Right lobe of liver (tissue), 6 donors: ENCODE measurements around the gene RPP14. TPM values are rescaled to one million over a fixed set of nuclear protein-coding genes. Genes with fewer than 3 reads are reported as not detected.
"Not testable (repeated sequence)": the region's sequence is repeated elsewhere in the genome, so short reads cannot be mapped to it uniquely, and the experiment has no call there.

Experiments
- ATAC-seq, 4 donors: fragments of 200-7000 bp; cut with Tn5 transposase; one replicate each; pipeline ENCODE4 v1.9.1; 2020; ENCODE audit warnings: mild to moderate bottlenecking in 4 of 4, moderate library complexity in 4 of 4
- DNase-seq, 3 donors: peaks; one replicate each; pipeline ENCODE4 v3.0.0-alpha.2; 2020
- H3K27ac ChIP-seq, 3 donors: fragments of 200-600 bp; one replicate each; pipeline ENCODE4 v1.8.0; 2022
- H3K27me3 ChIP-seq, 2 donors: fragments of 200-600 bp; one replicate each; pipeline ENCODE4 v1.8.0; 2022
- H3K36me3 ChIP-seq, 4 donors: fragments of 200-600 bp; sonication (generic) in 1 of 4; one replicate each; pipeline versions ENCODE4 v1.5.1 to v1.8.0; 2017 to 2022; ENCODE audit warnings: control low read depth in 1 of 4
- H3K4me1 ChIP-seq, 4 donors: fragments of 200-600 bp; sonication (generic) in 1 of 4; one replicate each; pipeline versions ENCODE4 v1.5.1 to v1.8.0; 2017 to 2022; ENCODE audit warnings: control low read depth in 1 of 4
- H3K4me3 ChIP-seq, 3 donors: fragments of 200-600 bp; one replicate each; pipeline ENCODE4 v1.8.0; 2022
- H3K9me3 ChIP-seq, 4 donors: fragments of 200-600 bp; sonication (generic) in 1 of 4; one replicate each; pipeline versions ENCODE4 v1.5.1 to v1.8.0; 2017 to 2022; ENCODE audit warnings: control low read depth in 1 of 4
- CTCF ChIP-seq, 4 donors: fragments of 200-600 bp in 3 of 4; fragments of 450-650 bp in 1 of 4; IDR thresholded peaks; one replicate each; pipeline versions ENCODE4 v1.5.1 to v1.8.0; 2016 to 2022; ENCODE audit warnings: antibody characterized with exemption in 4 of 4, mild to moderate bottlenecking in 2 of 4
- POLR2A ChIP-seq: fragments of 450-650 bp; IDR thresholded peaks from one replicate; pipeline ENCODE4 v1.6.1; 2017; ENCODE audit warnings: antibody characterized with exemption, mild to moderate bottlenecking
- WGBS: methylation state at CpG from one replicate; pipeline ENCODE4 v1.1.6; 2018; ENCODE audit warnings: low coverage, low lambda C conversion rate; ENCODE audit not compliant: insufficient coverage; ENCODE audit errors: missing lambda C conversion rate; 5-methylcytosine and 5-hydroxymethylcytosine counted together
- intact Hi-C, 2 donors: fragments of 100-400 bp; cut with DNase I; formaldehyde crosslinking; loops; one replicate each; pipeline versions ENCODE4 v1.11.2 to v1.14.1; 2022
- total RNA-seq, 6 experiments: library from RNA; depleted of rRNA in 2 of 6; stranded (reverse); fragments of >200 nt in 2 of 6; fragmentation: NEBNext Ultra II Directional in 3 of 6; extraction: Animal tissue kit (Norgen Biotek cat#: 25700) in 3 of 6; gene quantifications; one replicate each; pipeline versions ENCODE4 v1.1.0 to v1.2.4, GENCODE V29; 2016 to 2023
- donor health status: DM: no; HTN: yes; CAD: no.
- donor health status: DM: no; HTN: no; CAD: no.
- donor health status: DM: no; HTN: no; CAD: no.
- donor health status: DM: no; HTN: yes; CAD: no.
- donor health status: DM: no; HTN: yes; CAD: no.

The RPP14 gene
- total RNA-seq, 6 experiments from 2014 or later = 7.9 to 12.6 (median 10.6) TPM

- intact Hi-C loops = no loop called here
- H3K4me1 ChIP-seq = peaks cover 0 to 21% (median 8%) of the 10 kb centered on the region in 4 donors
Observed at GRCh38 chr3:58336135-58336882, 30.3 kb downstream of the RPP14 start.

DNA sequence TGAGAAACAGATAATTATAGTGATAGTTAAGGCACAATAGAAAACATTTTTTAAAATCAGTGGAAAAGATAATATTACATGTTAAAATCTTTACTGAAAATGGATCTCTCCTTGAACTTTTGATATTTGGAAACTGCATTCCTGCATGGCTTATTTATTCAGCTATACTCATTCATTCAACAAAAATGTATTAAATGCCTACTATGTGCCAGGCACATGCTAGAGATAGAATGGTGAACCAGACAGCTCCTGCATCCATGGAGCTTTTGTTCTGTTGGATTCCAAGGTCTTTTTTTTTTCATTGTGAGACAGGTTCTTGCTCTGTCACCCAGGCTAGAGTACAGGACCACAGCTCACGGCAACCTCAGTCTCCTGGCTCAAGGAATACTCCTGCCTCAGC is 31.1 kb downstream of the RPP14 start:
- ATAC-seq (no peak), DNase-seq (no peak)
- peaks cover 0 to 24% (median 8%) of the 10 kb centered on the region in 4 donors for H3K4me1 ChIP-seq
- intact Hi-C loops = no loop called here
- H3K27ac ChIP-seq = no peak overlapping the region
- no peaks in the 10 kb centered on the region for H3K27me3 ChIP-seq
- 75% methylated on average over 1 of the region's 1 CpG for WGBS
- H3K36me3 ChIP-seq = no peaks in the 10 kb centered on the region
- no peak for TF ChIP-seq POLR2A
- TF ChIP-seq CTCF (IDR thresholded peaks at IDR 0.05) = no peak
- H3K4me3 ChIP-seq = no peak overlapping the region
- no peaks in the 10 kb centered on the region for H3K9me3 ChIP-seq

More at GRCh38 chr3:58336135-58336882, 30.3 kb downstream of the RPP14 start:
- Histone ChIP-seq H3K9me3 (no peaks in the 10 kb centered on the region), H3K27me3 (no peaks in the 10 kb centered on the region), H3K27ac (no peak overlapping the region), H3K36me3 (no peaks in the 10 kb centered on the region), H3K4me3 (no peak overlapping the region)
- DNase-seq = no peak
- no peak for ATAC-seq
- no peak for TF ChIP-seq CTCF (IDR thresholded peaks at IDR 0.05)
- TF ChIP-seq POLR2A = no peak
- WGBS = 89% methylated on average over 1 of the region's 3 CpGs

GRCh38 chr3:58339146-58339545 is 33.1 kb downstream of the RPP14 start:
- intact Hi-C loops, H3K9me3 ChIP-seq: not testable (repeated sequence)
- 93% methylated on average over 12 of the region's 12 CpGs for WGBS

GRCh38 chr3:58340594-58341244 is 34.7 kb downstream of the RPP14 start:
- TF ChIP-seq CTCF (IDR thresholded peaks at IDR 0.05) (no peak), POLR2A (no peak)
- no peak for ATAC-seq
- H3K9me3 ChIP-seq = no peaks in the 10 kb centered on the region
- intact Hi-C loops = no loop called here
- H3K36me3 ChIP-seq = no peaks in the 10 kb centered on the region
- no peak overlapping the region for H3K27ac ChIP-seq
- DNase-seq = no peak
- H3K4me1 ChIP-seq = peaks cover 0 to 18% (median under 1%) of the 10 kb centered on the region in 4 donors
- H3K27me3 ChIP-seq = no peaks in the 10 kb centered on the region
- 77% methylated on average over 2 of the region's 3 CpGs for WGBS
- H3K4me3 ChIP-seq = no peak overlapping the region

More at GRCh38 chr3:58339146-58339545, 33.1 kb downstream of the RPP14 start:
- H3K4me3 ChIP-seq, DNase-seq, H3K27me3 ChIP-seq, H3K27ac ChIP-seq, ATAC-seq, H3K36me3 ChIP-seq: not testable (repeated sequence)
- peaks cover 0 to 31% (median 6%) of the 10 kb centered on the region in 4 donors for H3K4me1 ChIP-seq

GRCh38 chr3:58341376-58341775 is 35.3 kb downstream of the RPP14 start:
- ATAC-seq = no peak
- 63% methylated on average over 2 of the region's 3 CpGs for WGBS
- Histone ChIP-seq H3K4me1 (peaks cover 0 to 15% (median 0%) of the 10 kb centered on the region in 4 donors), H3K27me3 (no peaks in the 10 kb centered on the region), H3K27ac (no peak overlapping the region), H3K9me3 (no peaks in the 10 kb centered on the region), H3K36me3 (no peaks in the 10 kb centered on the region), H3K4me3 (no peak overlapping the region)
- no peak for TF ChIP-seq CTCF (IDR thresholded peaks at IDR 0.05)
- no peak for TF ChIP-seq POLR2A
- intact Hi-C loops = no loop called here
- DNase-seq = no peak
